Measurements from ENCODE around the gene NMUR1. TPM values are rescaled to one million over a fixed set of nuclear protein-coding genes. Genes with fewer than 3 reads are reported as not detected.
A peak's percentile ranks its signal among the peaks of the same experiment; 100 is the strongest.
"Not testable (repeated sequence)": the region's sequence is repeated elsewhere in the genome, so short reads cannot be mapped to it uniquely, and the experiment has no call there.

NMUR1 gene
- total and polyA plus RNA-seq, 7 donors: 0.03 to 0.10 (median 0.06) TPM; not detected in 1

DNA sequence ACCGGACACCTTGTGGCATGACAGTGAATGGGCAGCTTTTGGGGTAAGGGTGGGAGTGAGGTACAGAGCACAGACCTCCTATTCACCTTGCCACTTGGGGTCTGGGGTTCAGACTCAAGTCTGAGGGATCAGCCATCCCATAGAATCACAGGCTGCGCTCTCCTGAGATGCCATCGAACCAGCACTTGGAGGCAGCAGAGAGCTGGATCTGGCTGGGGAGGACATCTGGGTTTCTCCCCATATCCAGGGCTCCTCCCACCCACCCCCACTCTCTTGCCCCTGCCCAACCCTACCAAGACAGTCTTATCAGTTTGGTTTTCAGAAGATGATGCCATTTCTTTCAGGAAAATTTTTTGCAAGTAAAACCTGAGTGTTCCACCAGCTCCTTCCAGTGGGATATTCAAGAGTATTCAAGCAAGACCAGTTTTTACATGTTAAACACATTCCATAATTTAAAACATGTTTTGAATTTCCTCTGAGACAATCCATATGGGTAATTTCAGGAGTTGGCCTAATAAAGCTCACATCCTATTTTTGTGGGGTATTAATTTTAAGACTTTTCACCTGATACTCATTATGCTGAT, 33.2 kb upstream of the NMUR1 start:
- DNase-seq (peak; percentile 42 to 59), ATAC-seq (peak in 3 of 4 donors; percentile 89 to 91 (median 91))
- H3K4me3 ChIP-seq: no peak overlapping the region
- H3K27ac ChIP-seq: no peak overlapping the region
- H3K27me3 ChIP-seq (ENCODE audit: insufficient read depth in 3 of 3, low read length in 2 of 3): no peaks in the 10 kb centered on the region
- no peaks in the 10 kb centered on the region for H3K9me3 ChIP-seq
- intact Hi-C loops (cut with DNase I): loop anchor here (2.0 to 5.0 kb wide), 2 partner anchors 37 to 39 kb away; no protein-coding TSS in a partner anchor
- no peaks in the 10 kb centered on the region for H3K36me3 ChIP-seq (ENCODE audit: insufficient read depth in 1 of 2, low read depth in 1 of 2)
- WGBS, 3 donors: 9 to 11% (median 11%) methylated on average over 3 of the region's 3 CpGs
- TF ChIP-seq, protein P1, sequence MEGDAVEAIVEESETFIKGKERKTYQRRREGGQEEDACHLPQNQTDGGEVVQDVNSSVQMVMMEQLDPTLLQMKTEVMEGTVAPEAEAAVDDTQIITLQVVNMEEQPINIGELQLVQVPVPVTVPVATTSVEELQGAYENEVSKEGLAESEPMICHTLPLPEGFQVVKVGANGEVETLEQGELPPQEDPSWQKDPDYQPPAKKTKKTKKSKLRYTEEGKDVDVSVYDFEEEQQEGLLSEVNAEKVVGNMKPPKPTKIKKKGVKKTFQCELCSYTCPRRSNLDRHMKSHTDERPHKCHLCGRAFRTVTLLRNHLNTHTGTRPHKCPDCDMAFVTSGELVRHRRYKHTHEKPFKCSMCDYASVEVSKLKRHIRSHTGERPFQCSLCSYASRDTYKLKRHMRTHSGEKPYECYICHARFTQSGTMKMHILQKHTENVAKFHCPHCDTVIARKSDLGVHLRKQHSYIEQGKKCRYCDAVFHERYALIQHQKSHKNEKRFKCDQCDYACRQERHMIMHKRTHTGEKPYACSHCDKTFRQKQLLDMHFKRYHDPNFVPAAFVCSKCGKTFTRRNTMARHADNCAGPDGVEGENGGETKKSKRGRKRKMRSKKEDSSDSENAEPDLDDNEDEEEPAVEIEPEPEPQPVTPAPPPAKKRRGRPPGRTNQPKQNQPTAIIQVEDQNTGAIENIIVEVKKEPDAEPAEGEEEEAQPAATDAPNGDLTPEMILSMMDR (IDR thresholded peaks at IDR 0.05): peak; percentile 65
- H3K4me1 ChIP-seq: no peaks in the 10 kb centered on the region

DNA sequence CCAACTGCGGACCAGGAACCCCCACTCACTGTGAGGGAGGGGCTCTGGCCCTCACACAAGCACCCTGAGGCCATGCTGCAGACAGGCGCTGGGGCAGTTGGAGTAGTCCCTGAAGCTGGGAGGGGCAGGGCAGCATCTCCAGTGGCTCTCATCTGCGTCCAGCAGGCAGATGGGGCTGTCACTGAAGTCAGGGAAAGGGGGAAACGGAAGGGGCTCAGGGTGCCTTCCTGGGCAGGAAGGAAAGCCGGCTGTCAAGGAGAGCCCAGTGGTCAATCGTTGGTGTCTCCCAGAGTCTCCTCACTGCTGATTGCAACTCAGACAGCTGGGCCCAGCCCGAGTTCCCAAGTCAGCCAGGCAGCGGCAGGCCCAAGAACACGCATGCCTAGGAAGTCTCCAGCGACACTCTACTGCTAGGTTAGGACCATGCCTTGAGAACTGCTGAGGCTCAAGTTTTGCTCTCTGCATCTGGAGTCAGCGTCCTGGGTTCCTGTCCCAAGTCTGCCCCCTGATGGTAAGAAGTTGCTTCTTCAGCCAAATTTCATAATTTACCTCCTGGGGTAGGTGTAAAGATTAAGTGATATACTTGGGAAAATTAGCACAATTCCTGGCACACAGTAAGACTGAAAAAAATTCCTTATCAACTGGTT, 27.4 kb upstream of the NMUR1 start:
- intact Hi-C loops (cut with DNase I): loop anchor here (2.0 to 5.0 kb wide), 4 partner anchors 27 to 75 kb away; partner anchors contain the start of gene NMUR1 (in 1 of the 2)
- Histone ChIP-seq H3K27me3 (ENCODE audit: insufficient read depth in 3 of 3, low read length in 2 of 3) (no peaks in the 10 kb centered on the region), H3K9me3 (peaks cover 7% of the 10 kb centered on the region), H3K4me3 (no peak overlapping the region), H3K36me3 (ENCODE audit: insufficient read depth in 1 of 2, low read depth in 1 of 2) (no peaks in the 10 kb centered on the region), H3K27ac (peak overlapping the region; percentile 36), H3K4me1 (peaks cover 3% of the 10 kb centered on the region)
- ATAC-seq (peak; percentile 92 to 98 (median 96)), DNase-seq (peak; percentile 36 to 86)
- WGBS, 3 donors: 27 to 38% (median 27%) methylated on average over 11 of the region's 11 CpGs
- TF ChIP-seq, protein P1 (IDR thresholded peaks at IDR 0.05): peak; percentile 74

DNA sequence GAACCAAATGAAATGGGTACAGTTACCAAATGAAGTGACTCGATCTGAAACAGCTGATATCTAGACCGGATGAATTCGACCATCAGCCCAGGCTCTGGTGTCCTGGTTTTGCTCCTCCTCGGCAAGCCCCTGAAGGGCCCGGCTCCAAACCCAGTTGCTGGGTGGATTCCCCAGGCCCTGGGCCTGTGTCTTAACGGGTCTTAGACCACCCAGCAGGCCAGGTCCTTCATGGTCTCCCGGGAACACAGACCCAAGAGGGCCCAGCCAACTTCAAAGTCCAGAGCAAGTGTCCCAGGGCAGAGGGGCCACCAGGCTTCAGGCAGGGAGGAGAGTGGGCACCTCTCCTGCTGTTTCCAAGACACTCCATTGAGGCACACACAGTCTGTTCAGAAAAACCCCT, 26.7 kb upstream of the NMUR1 start:
- intact Hi-C loops (cut with DNase I): loop anchor here (2.0 to 5.0 kb wide), 4 partner anchors 26 to 75 kb away; partner anchors contain the start of gene NMUR1 (in 1 of the 2)
- Histone ChIP-seq H3K4me3 (no peak overlapping the region), H3K27me3 (ENCODE audit: insufficient read depth in 3 of 3, low read length in 2 of 3) (no peaks in the 10 kb centered on the region), H3K9me3 (peaks cover 10% of the 10 kb centered on the region), H3K4me1 (peaks cover 3% of the 10 kb centered on the region), H3K36me3 (ENCODE audit: insufficient read depth in 1 of 2, low read depth in 1 of 2) (no peaks in the 10 kb centered on the region), H3K27ac (no peak overlapping the region)
- 80 to 95% (median 83%) methylated on average over 7 of the region's 7 CpGs for WGBS, 3 donors
- no peak for DNase-seq
- TF ChIP-seq, protein P1 (IDR thresholded peaks at IDR 0.05): no peak
- peak in 1 of 4 donors; percentile 4 for ATAC-seq

DNA sequence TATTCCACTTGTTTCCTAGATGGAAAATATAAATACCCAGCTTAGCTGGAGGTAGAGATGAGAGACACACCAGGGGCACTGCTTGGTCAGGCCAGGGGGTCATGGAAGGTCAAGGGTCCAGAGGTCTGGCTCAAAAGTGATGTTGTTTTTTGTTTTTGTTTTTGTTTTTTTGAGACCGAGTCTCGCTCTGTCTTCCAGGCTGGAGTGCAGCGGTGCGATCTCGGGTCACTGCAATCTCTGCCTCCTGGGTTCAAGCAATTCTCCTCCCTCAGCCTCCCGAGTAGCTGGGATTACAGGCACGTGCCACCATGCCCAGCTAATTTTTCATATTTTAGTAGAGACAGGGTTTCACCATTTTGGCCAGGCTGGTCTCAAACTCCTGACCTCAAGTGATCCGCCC, 26.3 kb upstream of the NMUR1 start:
- H3K36me3 ChIP-seq (ENCODE audit: insufficient read depth in 1 of 2, low read depth in 1 of 2); H3K4me1 ChIP-seq; H3K27me3 ChIP-seq (ENCODE audit: insufficient read depth in 3 of 3, low read length in 2 of 3); H3K4me3 ChIP-seq; H3K27ac ChIP-seq; DNase-seq; ATAC-seq: not testable (repeated sequence)
- 92 to 93% (median 92%) methylated on average over 8 of the region's 8 CpGs for WGBS, 3 donors
- intact Hi-C loops (cut with DNase I): loop anchor here (2.0 to 5.0 kb wide), 4 partner anchors 26 to 74 kb away; partner anchors contain the start of gene NMUR1 (in 1 of the 2)
- H3K9me3 ChIP-seq: peaks cover 10% of the 10 kb centered on the region
